ENCODE measurements around the gene EFCAB6.
"Not testable (repeated sequence)": the region's sequence is repeated elsewhere in the genome, so short reads cannot be mapped to it uniquely, and the experiment has no call there.

The EFCAB6 gene

GRCh38 chr22:43670513-43670912, 141.6 kb downstream of the EFCAB6 start:
- DNase-seq = no peak
- in situ Hi-C loops (cut with MboI; ENCODE audit: low pct_unique_long_range_greater_than_20kb, low sequenced_read_pairs) = no loop called here

GRCh38 chr22:43669190-43669589, 142.9 kb downstream of the EFCAB6 start:
- in situ Hi-C loops (cut with MboI; ENCODE audit: low pct_unique_long_range_greater_than_20kb, low sequenced_read_pairs) = no loop called here
- DNase-seq = no peak

- in situ Hi-C loops (cut with MboI; ENCODE audit: low pct_unique_long_range_greater_than_20kb, low sequenced_read_pairs) = no loop called here
Observed at GRCh38 chr22:43667656-43668055, 144.4 kb downstream of the EFCAB6 start.

GRCh38 chr22:43666457-43666856, 145.6 kb downstream of the EFCAB6 start:
- DNase-seq = no peak
- in situ Hi-C loops (cut with MboI; ENCODE audit: low pct_unique_long_range_greater_than_20kb, low sequenced_read_pairs) = no loop called here

More at GRCh38 chr22:43667656-43668055, 144.4 kb downstream of the EFCAB6 start:
- no peak for DNase-seq

- DNase-seq = no peak
- in situ Hi-C loops (cut with MboI; ENCODE audit: low pct_unique_long_range_greater_than_20kb, low sequenced_read_pairs) = no loop called here
Observed at GRCh38 chr22:43658823-43659222, 153.3 kb downstream of the EFCAB6 start.

GRCh38 chr22:43656581-43656980, 155.5 kb downstream of the EFCAB6 start:
- in situ Hi-C loops (cut with MboI; ENCODE audit: low pct_unique_long_range_greater_than_20kb, low sequenced_read_pairs); DNase-seq: not testable (repeated sequence)

- in situ Hi-C loops (cut with MboI; ENCODE audit: low pct_unique_long_range_greater_than_20kb, low sequenced_read_pairs) = no loop called here
- no peak for DNase-seq
Observed at GRCh38 chr22:43654271-43654670, 157.8 kb downstream of the EFCAB6 start.

- in situ Hi-C loops (cut with MboI; ENCODE audit: low pct_unique_long_range_greater_than_20kb, low sequenced_read_pairs) = no loop called here
- DNase-seq = no peak
Observed at GRCh38 chr22:43652845-43653244, 159.3 kb downstream of the EFCAB6 start.

- no peak for DNase-seq
- in situ Hi-C loops (cut with MboI; ENCODE audit: low pct_unique_long_range_greater_than_20kb, low sequenced_read_pairs) = no loop called here
Observed at GRCh38 chr22:43643387-43643786, 168.7 kb downstream of the EFCAB6 start.

GRCh38 chr22:43642319-43643206, 169.5 kb downstream of the EFCAB6 start:
- no peak for DNase-seq
- in situ Hi-C loops (cut with MboI; ENCODE audit: low pct_unique_long_range_greater_than_20kb, low sequenced_read_pairs) = no loop called here

- no peak for DNase-seq
- in situ Hi-C loops (cut with MboI; ENCODE audit: low pct_unique_long_range_greater_than_20kb, low sequenced_read_pairs) = no loop called here
Observed at GRCh38 chr22:43639228-43639948, 172.7 kb downstream of the EFCAB6 start.

GRCh38 chr22:43637275-43638260, 174.5 kb downstream of the EFCAB6 start:
- in situ Hi-C loops (cut with MboI; ENCODE audit: low pct_unique_long_range_greater_than_20kb, low sequenced_read_pairs) = no loop called here
- DNase-seq = no peak

- DNase-seq = no peak
- in situ Hi-C loops (cut with MboI; ENCODE audit: low pct_unique_long_range_greater_than_20kb, low sequenced_read_pairs) = no loop called here
Observed at GRCh38 chr22:43636086-43636485, 176.0 kb downstream of the EFCAB6 start.

GRCh38 chr22:43635101-43635500, 177.0 kb downstream of the EFCAB6 start:
- DNase-seq = no peak
- in situ Hi-C loops (cut with MboI; ENCODE audit: low pct_unique_long_range_greater_than_20kb, low sequenced_read_pairs) = no loop called here

- DNase-seq = no peak
- in situ Hi-C loops (cut with MboI; ENCODE audit: low pct_unique_long_range_greater_than_20kb, low sequenced_read_pairs) = no loop called here
Observed at GRCh38 chr22:43634316-43634715, 177.8 kb downstream of the EFCAB6 start.

- in situ Hi-C loops (cut with MboI; ENCODE audit: low pct_unique_long_range_greater_than_20kb, low sequenced_read_pairs) = no loop called here
- no peak for DNase-seq
Observed at GRCh38 chr22:43633631-43634285, 178.3 kb downstream of the EFCAB6 start.

- in situ Hi-C loops (cut with MboI; ENCODE audit: low pct_unique_long_range_greater_than_20kb, low sequenced_read_pairs) = no loop called here
- no peak for DNase-seq
Observed at GRCh38 chr22:43631846-43632245, 180.3 kb downstream of the EFCAB6 start.

GRCh38 chr22:43631201-43631600, 180.9 kb downstream of the EFCAB6 start:
- DNase-seq = no peak
- in situ Hi-C loops (cut with MboI; ENCODE audit: low pct_unique_long_range_greater_than_20kb, low sequenced_read_pairs) = no loop called here

- DNase-seq = no peak
- in situ Hi-C loops (cut with MboI; ENCODE audit: low pct_unique_long_range_greater_than_20kb, low sequenced_read_pairs) = no loop called here
Observed at GRCh38 chr22:43630451-43630850, 181.7 kb downstream of the EFCAB6 start.
